GM18519 (cell line): ENCODE results near the gene CLEC4G.
"Not testable (repeated sequence)": the region's sequence is repeated elsewhere in the genome, so short reads cannot be mapped to it uniquely, and the experiment has no call there.

ENCODE experiments used
- ATAC-seq: cut with Tn5 transposase; IDR thresholded peaks from one replicate; pipeline ENCODE4 v1.9.1; 2021; ENCODE audit warnings: mild to moderate bottlenecking, moderate library complexity; ENCODE audit not compliant: unreplicated experiment, low FRiP score

The CLEC4G gene, protein sequence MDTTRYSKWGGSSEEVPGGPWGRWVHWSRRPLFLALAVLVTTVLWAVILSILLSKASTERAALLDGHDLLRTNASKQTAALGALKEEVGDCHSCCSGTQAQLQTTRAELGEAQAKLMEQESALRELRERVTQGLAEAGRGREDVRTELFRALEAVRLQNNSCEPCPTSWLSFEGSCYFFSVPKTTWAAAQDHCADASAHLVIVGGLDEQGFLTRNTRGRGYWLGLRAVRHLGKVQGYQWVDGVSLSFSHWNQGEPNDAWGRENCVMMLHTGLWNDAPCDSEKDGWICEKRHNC

DNA sequence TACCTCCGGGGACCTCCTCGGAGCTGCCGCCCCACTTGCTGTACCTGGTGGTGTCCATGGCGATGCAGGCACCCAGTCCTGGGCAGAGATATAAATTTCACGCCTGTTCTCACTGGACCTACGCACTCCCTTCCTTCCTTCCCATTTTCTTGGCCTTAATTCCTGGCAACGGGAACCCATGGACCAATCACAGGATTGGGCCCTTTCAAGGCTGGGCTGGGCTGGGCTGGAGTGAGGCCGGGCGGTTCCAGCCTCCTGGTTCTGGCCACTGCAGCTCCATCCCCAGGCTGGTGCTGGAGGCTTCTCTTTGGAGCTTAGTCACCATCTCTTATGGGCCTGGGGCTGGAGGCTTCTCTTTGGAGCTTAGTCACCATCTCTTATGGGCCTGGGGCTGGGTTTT lies at the start of gene CLEC4G:
Gene CLEC4G, minus strand, starts transcription at position 66 of the 400 bp plus-strand sequence. Its CDS starts 8 bp downstream, at position 58.
- no peak for ATAC-seq

DNA sequence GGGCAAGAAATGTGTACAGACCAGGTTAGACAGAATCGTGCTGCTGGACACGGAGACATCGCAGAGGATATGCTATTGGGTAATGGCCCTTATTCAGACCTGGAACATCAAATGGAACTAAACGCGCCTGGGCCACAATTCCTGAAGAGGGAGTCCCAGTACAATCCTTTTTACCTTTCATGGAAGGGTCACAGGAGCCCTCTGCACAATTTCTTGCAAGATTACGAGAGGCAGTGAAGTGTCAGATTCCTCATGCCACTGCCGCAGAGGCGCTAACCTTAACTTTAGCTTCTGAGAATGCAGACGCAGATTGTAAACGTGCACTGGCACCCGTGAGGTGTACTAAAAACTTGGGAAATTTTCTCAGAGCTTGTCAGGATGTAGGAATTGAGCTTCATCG lies 49.2 kb upstream of the CLEC4G start:
- no peak for ATAC-seq

DNA sequence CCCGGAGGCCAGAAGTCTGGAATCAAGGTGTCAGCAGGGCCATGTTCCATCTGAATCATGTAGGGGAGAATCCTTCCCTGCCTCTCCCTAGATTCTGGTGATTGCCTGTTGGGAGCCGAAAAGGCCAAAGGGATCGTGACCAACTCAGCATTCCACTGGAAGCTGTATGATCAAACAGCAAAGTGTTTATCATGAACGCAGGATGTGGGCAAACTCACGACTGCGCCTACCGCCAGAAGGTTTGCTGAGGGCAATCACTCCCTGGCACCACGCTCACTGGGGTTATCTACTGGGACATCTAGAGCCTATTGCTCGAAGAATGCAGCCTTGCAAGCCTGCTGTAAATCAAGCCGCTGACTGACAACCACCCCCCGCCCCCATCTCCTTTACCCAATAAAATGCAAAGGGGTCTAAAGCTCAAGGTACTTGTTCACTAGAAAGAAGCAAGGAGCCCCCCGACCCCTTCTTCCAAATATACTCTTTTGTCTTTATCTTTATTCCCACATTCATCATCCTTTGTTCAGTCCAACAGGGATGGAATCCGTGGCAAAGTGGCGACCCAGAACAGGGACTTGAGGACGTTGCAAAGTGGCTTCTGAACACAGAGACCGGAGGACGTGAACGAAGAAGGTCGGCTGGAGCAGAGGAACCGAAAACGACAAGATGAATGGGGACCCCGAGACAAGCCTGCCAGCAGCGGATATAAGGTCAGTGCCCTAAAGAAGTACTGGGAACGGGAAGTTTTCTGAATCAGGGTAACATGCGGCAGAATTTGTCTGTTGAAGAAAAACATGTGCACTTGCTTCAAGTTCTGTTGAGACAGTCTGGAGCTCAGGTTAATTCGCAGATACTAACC lies 47.9 kb upstream of the CLEC4G start:
- ATAC-seq = no peak

DNA sequence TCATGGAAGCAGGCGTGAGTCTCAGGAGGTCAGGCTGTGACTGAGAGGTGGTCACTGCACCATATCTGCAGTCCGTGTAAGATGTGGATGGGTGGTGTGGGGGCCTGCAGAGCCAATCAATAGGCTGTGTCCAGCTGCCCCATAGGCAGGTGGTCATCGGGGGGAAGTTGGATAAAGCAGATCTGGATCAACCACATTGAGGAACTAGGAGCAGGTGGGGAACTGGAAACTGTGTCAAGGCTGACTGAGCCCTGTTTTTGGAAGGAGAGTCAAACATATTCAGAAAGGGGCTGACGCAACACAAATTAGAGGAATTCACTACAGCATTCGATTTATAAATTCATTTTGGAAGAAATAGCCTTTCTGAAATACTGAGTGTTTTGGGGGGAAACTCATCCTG lies 46.2 kb upstream of the CLEC4G start:
- ATAC-seq = no peak

DNA sequence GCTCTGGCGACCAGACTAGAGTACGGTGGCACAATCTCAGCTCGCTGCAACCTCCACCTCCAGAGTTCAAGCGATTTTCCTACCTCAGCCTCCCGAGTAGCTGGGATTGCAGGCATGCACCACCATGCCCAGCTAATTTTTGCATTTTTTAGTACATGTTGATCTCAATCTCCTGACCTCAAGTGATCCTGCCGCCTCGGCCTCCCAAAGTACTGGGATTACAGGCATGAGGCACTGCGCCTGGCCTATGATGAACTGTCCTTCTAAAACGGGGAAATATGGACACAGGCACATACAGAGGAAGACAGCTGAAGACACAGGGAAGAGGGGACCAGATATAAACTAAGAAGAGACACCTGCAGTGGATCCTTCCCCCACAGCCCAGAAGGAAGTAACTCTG lies 43.9 kb upstream of the CLEC4G start:
- ATAC-seq = no peak

DNA sequence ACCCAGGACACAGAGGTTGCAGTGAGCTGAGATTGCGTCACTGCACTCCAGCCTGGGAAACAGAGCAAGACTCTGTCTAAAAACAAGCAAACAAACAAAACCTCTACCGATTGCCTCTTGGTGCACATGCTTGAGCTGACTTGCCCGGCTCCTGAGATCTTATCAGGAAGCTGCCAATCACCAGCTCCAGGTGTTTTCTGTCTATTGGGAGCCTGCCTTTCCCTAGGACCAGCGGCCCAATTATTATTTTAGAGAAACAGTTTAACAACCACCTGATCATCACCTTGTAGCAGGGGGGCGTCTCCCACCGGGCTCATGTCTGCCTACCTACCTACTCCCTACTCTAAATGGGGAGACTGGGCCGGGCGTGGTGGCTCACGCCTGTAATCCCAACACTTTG lies 41.9 kb upstream of the CLEC4G start:
- no peak for ATAC-seq

DNA sequence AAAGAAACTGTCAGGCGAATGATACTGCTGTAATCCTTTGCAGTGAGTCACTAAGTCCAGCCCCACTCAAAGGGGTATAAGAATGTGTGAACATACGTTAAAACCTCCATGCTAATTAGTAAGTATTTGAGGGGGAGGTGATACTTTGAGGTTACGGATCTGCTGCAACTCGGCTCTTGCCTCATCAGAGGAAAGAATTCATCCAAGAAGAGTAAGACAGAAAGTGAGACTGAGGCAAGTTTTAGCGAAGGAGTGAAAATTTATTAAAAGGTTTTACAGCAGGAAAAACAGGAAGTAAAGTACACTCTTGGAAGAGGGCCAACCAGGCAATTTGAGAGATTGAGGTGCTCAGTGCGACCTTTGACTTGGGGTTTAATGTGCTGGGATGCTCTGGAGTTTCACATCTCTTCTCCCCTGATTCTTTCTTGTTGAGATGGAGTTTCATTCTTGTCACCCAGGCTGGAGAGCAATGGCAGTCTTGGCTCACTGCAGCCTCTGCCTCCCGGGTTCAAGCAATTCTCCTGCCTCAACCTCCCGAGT lies 40.9 kb upstream of the CLEC4G start:
- no peak for ATAC-seq

DNA sequence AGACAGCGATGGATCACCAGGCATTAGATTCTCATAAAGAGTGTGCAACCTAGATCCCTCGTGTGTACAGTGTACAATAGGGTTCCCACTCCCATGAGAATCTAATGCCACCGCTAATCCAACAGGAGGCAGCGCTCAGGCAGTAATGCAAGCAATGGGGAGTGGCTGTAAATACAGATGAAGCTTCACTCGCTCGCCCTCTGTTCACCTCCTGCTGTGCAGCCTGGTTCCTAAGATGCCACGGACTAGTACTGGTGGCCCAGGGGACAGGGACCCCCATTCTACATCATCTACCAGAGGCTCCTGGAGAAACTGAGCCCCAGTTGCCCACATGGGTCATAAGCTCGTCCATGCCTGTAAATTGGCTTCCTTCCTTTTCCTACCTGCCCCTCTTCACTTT lies 39.2 kb upstream of the CLEC4G start:
- no peak for ATAC-seq

DNA sequence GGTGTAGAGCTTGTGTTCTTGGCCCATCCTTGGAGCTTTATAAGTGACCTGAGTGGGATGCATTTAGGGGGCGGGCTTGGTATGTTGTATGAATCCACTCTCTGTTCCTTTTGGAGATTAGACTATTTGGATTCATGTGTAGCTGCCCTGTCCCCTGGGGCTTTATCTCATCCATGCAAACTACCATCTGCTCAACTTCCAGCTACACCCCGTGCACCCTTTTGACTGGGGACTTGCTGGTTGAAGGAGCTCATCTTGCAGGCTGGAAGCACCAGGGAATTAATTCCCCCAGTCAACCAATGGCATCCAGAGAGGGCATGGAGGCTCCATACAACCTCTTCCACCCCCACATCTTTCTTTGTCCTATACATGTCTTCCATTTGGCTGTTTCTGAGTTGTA lies 37.3 kb upstream of the CLEC4G start:
- ATAC-seq = no peak

DNA sequence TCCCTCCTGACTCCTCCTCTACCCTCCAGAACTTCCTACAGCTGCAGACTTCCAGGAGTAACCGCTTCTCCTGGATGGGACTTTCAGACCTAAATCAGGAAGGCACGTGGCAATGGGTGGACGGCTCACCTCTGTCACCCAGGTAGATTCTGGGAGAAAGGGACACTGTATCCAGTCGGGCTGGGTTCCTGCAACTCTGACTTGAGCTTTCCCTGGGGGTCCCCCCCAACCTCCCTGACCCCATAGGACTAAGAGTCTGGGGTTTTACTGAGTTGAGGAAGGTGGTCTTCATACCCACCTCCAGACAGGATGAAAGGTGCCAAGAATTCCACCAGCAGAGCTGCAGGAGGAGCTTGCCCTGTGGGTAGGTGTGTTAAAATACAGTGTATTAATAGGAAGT lies 35.6 kb upstream of the CLEC4G start:
- ATAC-seq = no peak

DNA sequence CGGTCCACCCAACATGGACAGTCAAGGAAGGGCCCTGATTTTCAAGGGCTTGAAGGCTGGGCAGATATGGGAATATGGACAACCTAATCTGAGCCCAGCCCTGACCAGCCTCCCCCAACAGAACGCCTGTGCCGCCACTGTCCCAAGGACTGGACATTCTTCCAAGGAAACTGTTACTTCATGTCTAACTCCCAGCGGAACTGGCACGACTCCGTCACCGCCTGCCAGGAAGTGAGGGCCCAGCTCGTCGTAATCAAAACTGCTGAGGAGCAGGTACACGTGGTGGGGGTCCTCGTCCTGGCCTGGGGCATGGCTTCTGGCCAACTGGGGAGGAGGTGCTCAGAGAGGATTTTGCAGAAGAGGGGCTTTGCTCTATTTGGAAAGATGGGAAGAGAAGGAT lies 34.6 kb upstream of the CLEC4G start:
- ATAC-seq = no peak

DNA sequence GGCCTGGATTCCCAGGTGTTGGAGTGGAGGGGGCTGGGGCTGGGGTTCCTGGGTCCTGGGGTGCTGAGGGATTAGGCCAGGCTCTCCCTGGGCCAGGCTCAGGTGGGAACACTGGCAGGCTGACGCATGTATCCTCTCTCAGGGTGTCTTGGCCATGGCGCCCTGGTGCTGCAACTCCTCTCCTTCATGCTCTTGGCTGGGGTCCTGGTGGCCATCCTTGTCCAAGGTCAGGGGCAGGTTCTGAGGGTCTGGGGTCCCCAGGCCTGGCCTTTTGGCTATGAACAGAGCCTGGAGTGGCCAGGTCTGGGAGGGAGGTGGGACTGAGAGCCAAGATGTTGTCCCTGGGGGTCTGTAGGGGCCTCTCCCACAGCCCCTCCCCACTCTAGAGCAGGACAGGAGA lies 33.1 kb upstream of the CLEC4G start:
- ATAC-seq = not testable (repeated sequence)

DNA sequence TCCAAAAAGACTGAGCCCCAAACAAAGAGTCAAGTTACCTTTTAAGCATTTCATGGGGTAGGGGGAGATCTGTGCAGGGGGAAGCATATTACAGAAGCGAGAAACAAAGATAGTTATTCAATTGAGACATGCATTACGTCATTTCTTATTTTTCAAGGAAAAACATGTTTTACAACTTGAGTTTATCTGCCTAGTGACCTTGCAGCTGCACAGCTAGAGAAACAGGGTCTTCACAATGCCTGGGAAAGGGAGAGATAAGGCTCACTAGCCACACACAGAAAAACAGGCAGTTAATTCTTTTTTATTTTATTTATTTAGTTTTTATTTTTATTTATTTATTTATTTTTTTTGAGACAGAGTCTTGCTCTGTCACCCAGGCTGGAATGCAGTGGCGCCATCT lies 32.2 kb upstream of the CLEC4G start:
- ATAC-seq = not testable (repeated sequence)

DNA sequence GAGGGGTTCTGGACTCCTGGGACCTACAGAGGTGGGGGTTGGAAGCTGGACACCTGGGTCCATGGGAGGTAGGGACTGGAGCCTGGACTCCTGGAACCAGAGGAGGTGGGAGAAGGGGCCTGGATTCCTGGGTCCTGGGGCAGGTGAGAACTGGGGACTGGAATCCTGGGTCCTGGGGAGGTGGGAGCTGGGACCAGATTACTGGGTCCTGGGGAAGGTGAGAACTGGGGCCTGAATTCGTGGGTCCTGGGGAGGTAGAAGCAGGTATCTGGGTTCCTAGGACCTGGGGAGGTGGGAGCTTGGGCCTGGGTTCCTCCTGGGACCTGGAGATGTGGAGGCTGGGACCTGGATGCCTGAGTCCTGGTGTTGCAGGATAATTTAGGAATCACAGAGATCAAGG lies 31.8 kb upstream of the CLEC4G start:
- ATAC-seq = no peak

DNA sequence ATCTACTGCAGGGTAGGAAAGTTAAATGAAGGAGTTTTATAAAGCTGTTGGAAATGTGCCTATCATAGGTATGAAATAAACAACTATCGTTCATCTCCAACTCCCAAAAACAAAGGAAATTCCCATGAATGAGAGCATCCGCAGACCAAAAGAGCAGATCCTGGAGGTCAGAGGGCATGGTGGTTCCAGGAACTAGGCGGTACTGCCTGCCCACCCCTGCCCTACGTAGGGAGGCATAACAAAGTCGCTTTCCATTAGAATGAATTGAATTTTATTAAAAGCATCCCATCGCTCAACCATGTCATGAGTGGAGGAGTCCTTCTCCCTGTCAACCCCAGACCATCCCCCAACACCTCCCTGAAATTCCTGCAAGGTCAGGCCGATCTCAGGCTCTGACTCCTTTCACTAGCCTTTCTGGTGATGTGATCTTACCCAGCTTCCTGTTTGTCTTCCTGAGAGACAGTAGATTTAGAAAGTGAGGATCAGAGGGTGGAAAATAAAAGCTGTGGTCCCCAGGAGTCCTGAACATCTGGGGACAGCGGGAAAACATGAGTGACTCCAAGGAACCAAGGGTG lies 30.9 kb upstream of the CLEC4G start, which contains the start of gene CLEC4M:
Gene CLEC4M, plus strand, starts transcription at position 525 of the 575 bp plus-strand sequence. Its CDS starts 24 bp downstream, at position 549.
- ATAC-seq = no peak

DNA sequence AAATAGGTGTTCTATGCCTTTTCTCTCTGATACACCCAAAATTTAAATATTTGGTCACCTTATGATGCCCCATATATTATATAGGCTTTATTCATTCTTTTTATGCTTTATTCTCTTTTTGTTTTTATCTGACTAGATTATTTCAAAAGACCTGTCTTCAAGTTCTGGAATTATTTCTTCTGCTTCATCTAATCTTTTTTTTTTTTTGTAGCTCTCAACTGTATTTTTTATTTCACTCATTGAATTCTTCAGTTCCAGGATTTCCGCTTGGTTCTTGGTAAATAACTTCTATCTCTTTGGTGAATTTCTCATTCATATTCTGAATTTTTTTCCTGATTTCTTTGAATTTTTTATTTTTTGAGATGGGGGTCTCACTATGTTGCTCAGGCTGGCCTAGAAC lies 27.2 kb upstream of the CLEC4G start:
- ATAC-seq = no peak

DNA sequence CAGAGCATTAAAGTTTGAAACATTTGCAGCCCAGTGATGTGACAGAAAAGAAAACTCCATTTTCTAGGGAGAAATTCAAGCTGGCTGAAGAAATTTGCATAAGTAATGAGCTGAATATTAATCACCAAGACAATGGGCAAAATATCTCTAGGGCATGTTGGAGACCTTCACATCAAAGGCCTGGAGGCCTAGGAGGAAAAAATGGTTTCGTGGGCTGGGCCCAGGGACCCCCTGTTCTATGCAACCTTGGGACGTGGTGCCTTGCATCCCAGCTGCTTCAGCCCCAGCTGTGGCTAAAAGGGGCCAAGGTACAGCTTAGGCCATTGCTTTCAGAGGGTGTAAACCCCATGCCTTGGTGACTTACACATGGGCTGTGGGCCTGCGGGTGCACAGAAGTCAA lies 25.4 kb upstream of the CLEC4G start:
- no peak for ATAC-seq

DNA sequence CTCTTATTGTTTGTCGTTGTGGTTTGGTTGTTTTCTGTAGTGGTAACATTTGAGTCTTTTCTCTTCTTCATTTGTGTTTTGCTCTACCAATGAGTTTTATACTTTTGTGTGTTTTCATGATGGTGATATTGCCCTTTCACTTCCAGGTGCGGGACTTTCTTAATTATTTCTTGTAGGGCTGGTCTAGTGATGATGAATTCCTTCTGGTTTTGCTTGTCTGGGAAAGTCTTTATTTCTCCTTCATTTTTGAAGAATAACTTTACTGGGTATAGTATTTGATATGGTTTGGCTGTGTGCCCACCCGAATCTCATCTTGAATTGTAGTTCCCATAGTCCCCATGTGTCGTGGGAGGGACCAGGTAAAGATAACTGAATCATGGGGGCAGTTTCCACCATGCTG lies 24.3 kb upstream of the CLEC4G start:
- no peak for ATAC-seq

DNA sequence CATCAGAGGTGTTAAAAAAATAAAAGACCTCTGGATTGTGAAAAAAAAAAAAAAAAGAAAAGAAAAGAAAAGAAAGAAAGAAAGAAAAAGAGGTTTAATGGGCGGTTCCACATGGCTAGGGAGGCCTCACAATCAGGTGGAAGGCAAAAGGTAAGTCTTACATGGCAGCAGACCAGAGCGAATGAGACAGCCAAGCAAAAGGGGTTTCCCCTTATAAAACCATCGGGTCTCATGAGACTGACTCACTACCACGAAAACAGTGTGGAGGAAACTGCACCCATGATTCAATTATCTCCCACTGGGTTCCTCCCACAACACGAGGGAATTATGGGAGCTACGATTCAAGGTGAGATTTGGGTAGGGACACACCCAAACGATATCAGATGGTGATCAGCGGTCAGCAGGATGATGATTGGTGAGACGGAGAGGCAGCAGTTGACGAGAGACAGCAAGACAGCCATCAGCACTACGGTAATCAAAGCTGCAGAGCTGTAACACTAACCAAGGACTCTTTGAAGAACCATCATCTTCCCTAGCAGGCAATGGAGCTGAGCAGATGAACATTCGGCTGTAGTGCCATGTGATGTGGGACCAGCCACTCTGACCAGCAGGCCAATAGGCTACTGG lies 19.4 kb upstream of the CLEC4G start:
- ATAC-seq = no peak

DNA sequence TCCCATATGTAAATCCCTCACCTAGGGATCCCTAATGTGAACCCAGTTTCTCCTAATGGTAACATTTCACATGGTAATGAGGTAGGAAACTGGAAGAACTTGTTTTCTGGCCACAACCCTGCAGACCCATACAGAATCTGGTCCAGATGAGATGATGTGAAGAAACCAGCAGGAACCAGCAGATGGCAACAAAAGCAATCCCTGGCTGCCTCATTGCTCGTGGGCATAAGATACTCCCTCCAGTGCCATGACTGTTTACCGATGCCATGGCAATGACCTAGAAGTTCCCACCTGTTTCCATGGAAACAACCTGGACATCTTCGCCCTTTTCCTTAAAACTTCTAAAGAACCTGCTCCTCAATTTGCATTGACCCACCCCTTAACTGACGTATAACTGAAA lies 16.8 kb upstream of the CLEC4G start:
- no peak for ATAC-seq

DNA sequence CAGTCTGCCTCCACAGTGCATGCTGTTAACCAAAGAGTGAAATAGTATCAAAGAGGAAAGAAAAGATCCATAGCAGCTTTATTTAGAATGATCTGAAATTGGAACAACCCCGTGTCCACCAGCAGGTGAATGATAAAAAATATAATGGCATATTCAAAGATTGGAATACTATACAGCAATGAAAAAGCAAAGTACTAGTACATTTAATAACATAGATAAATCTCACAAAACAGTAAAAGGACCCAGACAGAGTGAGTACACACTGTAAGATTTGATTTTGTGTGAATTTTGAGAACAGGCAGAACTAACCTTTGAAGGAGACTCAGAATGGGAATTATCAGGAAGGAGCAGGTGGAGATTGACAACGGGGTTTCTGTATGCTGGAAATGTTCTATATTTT lies 16.3 kb upstream of the CLEC4G start:
- no peak for ATAC-seq
